ENCODE results near the gene ZNF124.
"Not testable (repeated sequence)": the region's sequence is repeated elsewhere in the genome, so short reads cannot be mapped to it uniquely, and the experiment has no call there.

DNA sequence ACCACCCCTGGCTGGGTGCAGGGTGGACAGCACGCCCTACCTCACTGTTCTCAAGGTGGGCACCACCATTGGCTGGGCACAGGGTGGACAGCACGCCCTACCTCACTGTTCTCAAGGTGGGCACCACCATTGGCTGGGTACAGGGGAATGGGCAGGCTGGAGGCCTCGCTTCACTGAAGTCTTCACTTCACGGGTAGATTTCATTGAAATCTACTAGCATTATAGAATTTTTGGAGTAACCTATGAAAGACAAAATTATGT, 51.5 kb downstream of the ZNF124 start:
- TF ChIP-seq, protein P1, sequence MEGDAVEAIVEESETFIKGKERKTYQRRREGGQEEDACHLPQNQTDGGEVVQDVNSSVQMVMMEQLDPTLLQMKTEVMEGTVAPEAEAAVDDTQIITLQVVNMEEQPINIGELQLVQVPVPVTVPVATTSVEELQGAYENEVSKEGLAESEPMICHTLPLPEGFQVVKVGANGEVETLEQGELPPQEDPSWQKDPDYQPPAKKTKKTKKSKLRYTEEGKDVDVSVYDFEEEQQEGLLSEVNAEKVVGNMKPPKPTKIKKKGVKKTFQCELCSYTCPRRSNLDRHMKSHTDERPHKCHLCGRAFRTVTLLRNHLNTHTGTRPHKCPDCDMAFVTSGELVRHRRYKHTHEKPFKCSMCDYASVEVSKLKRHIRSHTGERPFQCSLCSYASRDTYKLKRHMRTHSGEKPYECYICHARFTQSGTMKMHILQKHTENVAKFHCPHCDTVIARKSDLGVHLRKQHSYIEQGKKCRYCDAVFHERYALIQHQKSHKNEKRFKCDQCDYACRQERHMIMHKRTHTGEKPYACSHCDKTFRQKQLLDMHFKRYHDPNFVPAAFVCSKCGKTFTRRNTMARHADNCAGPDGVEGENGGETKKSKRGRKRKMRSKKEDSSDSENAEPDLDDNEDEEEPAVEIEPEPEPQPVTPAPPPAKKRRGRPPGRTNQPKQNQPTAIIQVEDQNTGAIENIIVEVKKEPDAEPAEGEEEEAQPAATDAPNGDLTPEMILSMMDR (IDR thresholded peaks at IDR 0.05): not testable (repeated sequence)
- TF ChIP-seq ZFX (IDR thresholded peaks at IDR 0.05; ENCODE audit: borderline replicate concordance): not testable (repeated sequence)
